Osteocyte (in vitro differentiated cells): ENCODE measurements around the gene GPC6. TPM values are rescaled to one million over a fixed set of nuclear protein-coding genes. Genes with fewer than 3 reads are reported as not detected.

Source experiments
- DNase-seq: peaks from one replicate; pipeline ENCODE4 v3.0.0; 2021; ENCODE audit warnings: mixed read lengths; ENCODE audit not compliant: unreplicated experiment; ENCODE audit errors: extremely low spot score
- H3K27ac Mint-ChIP-seq: one replicate; pipeline ENCODE4 v1.8.0; 2021; ENCODE audit warnings: mild to moderate bottlenecking, mixed read lengths; ENCODE audit not compliant: unreplicated experiment
- H3K27me3 Mint-ChIP-seq: one replicate; pipeline ENCODE4 v1.8.0; 2021; ENCODE audit warnings: mixed read lengths; ENCODE audit not compliant: unreplicated experiment
- H3K36me3 Mint-ChIP-seq: one replicate; pipeline ENCODE4 v1.8.0; 2021; ENCODE audit warnings: mixed read lengths; ENCODE audit not compliant: unreplicated experiment
- H3K4me1 Mint-ChIP-seq: one replicate; pipeline ENCODE4 v1.8.0; 2021; ENCODE audit warnings: mixed read lengths; ENCODE audit not compliant: unreplicated experiment
- H3K4me3 Mint-ChIP-seq: one replicate; pipeline ENCODE4 v1.8.0; 2021; ENCODE audit warnings: mild to moderate bottlenecking, moderate library complexity, mixed read lengths; ENCODE audit not compliant: unreplicated experiment
- H3K9me3 Mint-ChIP-seq: one replicate; pipeline ENCODE4 v1.8.0; 2021; ENCODE audit warnings: mixed read lengths; ENCODE audit not compliant: unreplicated experiment
- CTCF ChIP-seq: fragments of 200-600 bp; sonication (generic); IDR thresholded peaks from 2 replicates; pipeline ENCODE4 v1.5.0; 2021; ENCODE audit warnings: antibody characterized with exemption, mild to moderate bottlenecking, moderate library complexity
- total RNA-seq: library from RNA; stranded (reverse); gene quantifications from 2 replicates; pipeline ENCODE4 v1.2.1, GENCODE V29; 2021

GPC6 gene
- total RNA-seq, 1 donor from 2014 or later: 125 TPM

- peaks cover 2% of the 10 kb centered on the region for H3K36me3 Mint-ChIP-seq
- TF ChIP-seq CTCF: no peak
- no peaks in the 10 kb centered on the region for H3K9me3 Mint-ChIP-seq
- no peak overlapping the region for H3K4me3 Mint-ChIP-seq
- H3K27ac Mint-ChIP-seq: no peak overlapping the region
- H3K27me3 Mint-ChIP-seq: no peaks in the 10 kb centered on the region
- H3K4me1 Mint-ChIP-seq: peaks cover 2% of the 10 kb centered on the region
- no peak for DNase-seq
These were observed 133.4 kb downstream of the GPC6 start for GRCh38 chr13:93360021-93360420.

GRCh38 chr13:93361703-93362102 is 135.1 kb downstream of the GPC6 start:
- no peak for DNase-seq
- TF ChIP-seq CTCF: no peak

GRCh38 chr13:93364166-93364565 is 137.6 kb downstream of the GPC6 start:
- no peak for DNase-seq
- no peaks in the 10 kb centered on the region for H3K9me3 Mint-ChIP-seq
- H3K4me1 Mint-ChIP-seq: peaks cover 3% of the 10 kb centered on the region
- H3K4me3 Mint-ChIP-seq: no peak overlapping the region
- H3K27ac Mint-ChIP-seq: no peak overlapping the region
- H3K27me3 Mint-ChIP-seq: no peaks in the 10 kb centered on the region
- no peaks in the 10 kb centered on the region for H3K36me3 Mint-ChIP-seq
- no peak for TF ChIP-seq CTCF

More at GRCh38 chr13:93361703-93362102, 135.1 kb downstream of the GPC6 start:
- Mint-ChIP-seq H3K27ac (no peak overlapping the region), H3K36me3 (no peaks in the 10 kb centered on the region), H3K4me1 (peaks cover under 1% of the 10 kb centered on the region), H3K27me3 (no peaks in the 10 kb centered on the region), H3K4me3 (no peak overlapping the region), H3K9me3 (no peaks in the 10 kb centered on the region)

GRCh38 chr13:93368296-93368695 is 141.7 kb downstream of the GPC6 start:
- H3K4me1 Mint-ChIP-seq: peaks cover 3% of the 10 kb centered on the region
- H3K27me3 Mint-ChIP-seq: no peaks in the 10 kb centered on the region
- H3K9me3 Mint-ChIP-seq: no peaks in the 10 kb centered on the region
- H3K36me3 Mint-ChIP-seq: no peaks in the 10 kb centered on the region
- no peak for DNase-seq
- H3K27ac Mint-ChIP-seq: no peak overlapping the region
- no peak for TF ChIP-seq CTCF
- H3K4me3 Mint-ChIP-seq: no peak overlapping the region

GRCh38 chr13:93368718-93369117 is 142.1 kb downstream of the GPC6 start:
- Mint-ChIP-seq H3K36me3 (no peaks in the 10 kb centered on the region), H3K27me3 (no peaks in the 10 kb centered on the region), H3K9me3 (no peaks in the 10 kb centered on the region), H3K27ac (no peak overlapping the region), H3K4me3 (no peak overlapping the region), H3K4me1 (peaks cover 3% of the 10 kb centered on the region)
- no peak for TF ChIP-seq CTCF
- DNase-seq: no peak
